Transverse colon (tissue), 4 donors: ENCODE results near the gene IL1RL2.

ENCODE experiments used
- POLR2A ChIP-seq: fragments of 450-650 bp; IDR thresholded peaks from one replicate; pipeline ENCODE4 v1.6.1; 2016; ENCODE audit warnings: antibody characterized with exemption, mild to moderate bottlenecking, moderate library complexity
- POLR2AphosphoS5 ChIP-seq, 3 donors: sonication (generic); formaldehyde crosslinking; IDR thresholded peaks; one replicate each; pipeline ENCODE4 v1.6.1; 2016; ENCODE audit warnings: antibody characterized with exemption in 3 of 3
- TF ChIP-seq, protein P1 (sequence below), 5 experiments: fragments of 200-600 bp in 3 of 5; fragments of 450-650 bp in 2 of 5; sonication (generic) in 3 of 5; IDR thresholded peaks; 1 replicate in 2 of 5; 2 replicates in 3 of 5; pipeline ENCODE4 v1.5.1; 2016 to 2017; ENCODE audit warnings: antibody characterized with exemption in 5 of 5, inconsistent platforms in 3 of 5, mild to moderate bottlenecking in 2 of 5, moderate library complexity in 1 of 5

DNA sequence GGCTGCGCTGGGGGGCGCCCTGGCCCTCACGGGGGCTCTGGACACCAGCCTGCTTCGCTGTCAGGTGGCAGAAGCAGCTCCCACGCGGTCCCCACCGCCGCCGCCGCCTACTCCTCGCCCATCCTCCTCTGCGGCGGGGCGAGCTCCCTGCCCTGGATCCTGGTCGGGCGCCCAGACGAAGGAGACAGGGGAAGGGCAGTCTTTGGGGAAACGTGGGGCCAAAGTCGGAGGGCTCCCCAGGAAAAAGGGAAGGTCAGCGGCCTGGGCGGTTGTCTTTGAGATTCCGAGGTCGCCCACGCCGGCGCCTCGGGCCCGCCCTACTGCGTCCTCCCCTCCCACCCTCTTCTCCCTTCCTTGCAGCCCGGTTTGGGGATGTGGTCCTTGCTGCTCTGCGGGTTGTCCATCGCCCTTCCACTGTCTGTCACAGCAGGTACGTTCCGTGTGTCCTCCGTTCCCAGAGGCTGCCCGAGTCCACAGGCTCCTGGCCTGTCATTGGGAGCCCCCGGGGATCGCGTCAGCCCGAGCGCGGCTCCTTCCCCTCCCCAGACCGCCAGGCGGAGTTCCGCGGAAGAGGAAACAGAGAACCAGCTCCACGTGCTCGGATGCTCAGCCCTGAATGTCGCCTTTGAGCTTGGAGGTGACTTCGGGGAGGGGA, 800 bp downstream of the IL1RL2 start:
- TF ChIP-seq, protein P1, sequence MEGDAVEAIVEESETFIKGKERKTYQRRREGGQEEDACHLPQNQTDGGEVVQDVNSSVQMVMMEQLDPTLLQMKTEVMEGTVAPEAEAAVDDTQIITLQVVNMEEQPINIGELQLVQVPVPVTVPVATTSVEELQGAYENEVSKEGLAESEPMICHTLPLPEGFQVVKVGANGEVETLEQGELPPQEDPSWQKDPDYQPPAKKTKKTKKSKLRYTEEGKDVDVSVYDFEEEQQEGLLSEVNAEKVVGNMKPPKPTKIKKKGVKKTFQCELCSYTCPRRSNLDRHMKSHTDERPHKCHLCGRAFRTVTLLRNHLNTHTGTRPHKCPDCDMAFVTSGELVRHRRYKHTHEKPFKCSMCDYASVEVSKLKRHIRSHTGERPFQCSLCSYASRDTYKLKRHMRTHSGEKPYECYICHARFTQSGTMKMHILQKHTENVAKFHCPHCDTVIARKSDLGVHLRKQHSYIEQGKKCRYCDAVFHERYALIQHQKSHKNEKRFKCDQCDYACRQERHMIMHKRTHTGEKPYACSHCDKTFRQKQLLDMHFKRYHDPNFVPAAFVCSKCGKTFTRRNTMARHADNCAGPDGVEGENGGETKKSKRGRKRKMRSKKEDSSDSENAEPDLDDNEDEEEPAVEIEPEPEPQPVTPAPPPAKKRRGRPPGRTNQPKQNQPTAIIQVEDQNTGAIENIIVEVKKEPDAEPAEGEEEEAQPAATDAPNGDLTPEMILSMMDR (IDR thresholded peaks at IDR 0.05), result peak; percentile 25 to 63 (median 35)
- TF ChIP-seq POLR2AphosphoS5 (IDR thresholded peaks at IDR 0.05) (peak in 1 of 3 donors; percentile 7), POLR2A (no peak)
